ENCODE data around the gene PAQR7. TPM values are rescaled to one million over a fixed set of nuclear protein-coding genes. Genes with fewer than 3 reads are reported as not detected.

PAQR7 gene
- total RNA-seq, 3 donors from 2014 or later (not counting 1 experiment from before 2014, with no cell fraction given), result 2.9 to 3.6 (median 3.0) TPM

GRCh38 chr1:25897754-25898153, 22.2 kb upstream of the PAQR7 start:
- no peaks in the 10 kb centered on the region for H3K36me3 Mint-ChIP-seq
- Histone ChIP-seq H3K27ac (ENCODE audit: low read length) (no peak overlapping the region), H3K4me3 (ENCODE audit: low read length) (no peak overlapping the region), H3K36me3 (ENCODE audit: control insufficient read depth, insufficient read depth, low read length) (peaks cover 4% of the 10 kb centered on the region), H3K4me1 (ENCODE audit: control insufficient read depth, insufficient read depth, low read length) (peaks cover 10% of the 10 kb centered on the region), H3K9me3 (ENCODE audit: control insufficient read depth, insufficient read depth, low read length) (no peaks in the 10 kb centered on the region), H3K27me3 (ENCODE audit: control insufficient read depth, insufficient read depth, low read length) (no peaks in the 10 kb centered on the region)
- 90% methylated on average over 5 of the region's 5 CpGs for WGBS (ENCODE audit: insufficient coverage)
- TF ChIP-seq CTCF (IDR thresholded peaks at IDR 0.05), result no peak
- intact Hi-C loops (cut with micrococcal nuclease), result no loop called here
- no peak overlapping the region for H3K4me3 Mint-ChIP-seq
- no peak overlapping the region for H3K27ac Mint-ChIP-seq
- H3K9me3 Mint-ChIP-seq, result no peaks in the 10 kb centered on the region
- no peak for DNase-seq
- H3K27me3 Mint-ChIP-seq (ENCODE audit: low read depth in 2 of 2), result no peaks in the 10 kb centered on the region
- no peak for ATAC-seq
- peaks cover 8 to 9% of the 10 kb centered on the region in 2 donors for H3K4me1 Mint-ChIP-seq

GRCh38 chr1:25896266-25896665, 20.8 kb upstream of the PAQR7 start:
- H3K9me3 Mint-ChIP-seq, result no peaks in the 10 kb centered on the region
- DNase-seq (no peak), ATAC-seq (no peak)
- peaks cover 10% of the 10 kb centered on the region for H3K4me1 ChIP-seq (ENCODE audit: control insufficient read depth, insufficient read depth, low read length)
- H3K27me3 Mint-ChIP-seq (ENCODE audit: low read depth in 2 of 2), result no peaks in the 10 kb centered on the region
- 100% methylated on average over 1 of the region's 1 CpG for WGBS (ENCODE audit: insufficient coverage)
- no peak overlapping the region for H3K4me3 ChIP-seq (ENCODE audit: low read length)
- H3K36me3 ChIP-seq (ENCODE audit: control insufficient read depth, insufficient read depth, low read length), result peaks cover 4% of the 10 kb centered on the region
- peaks cover 8 to 9% of the 10 kb centered on the region in 2 donors for H3K4me1 Mint-ChIP-seq
- intact Hi-C loops (cut with micrococcal nuclease), result no loop called here
- H3K27ac Mint-ChIP-seq, result no peak overlapping the region
- no peaks in the 10 kb centered on the region for H3K27me3 ChIP-seq (ENCODE audit: control insufficient read depth, insufficient read depth, low read length)
- H3K9me3 ChIP-seq (ENCODE audit: control insufficient read depth, insufficient read depth, low read length), result no peaks in the 10 kb centered on the region
- H3K27ac ChIP-seq (ENCODE audit: low read length), result no peak overlapping the region
- no peaks in the 10 kb centered on the region for H3K36me3 Mint-ChIP-seq
- no peak overlapping the region for H3K4me3 Mint-ChIP-seq
- no peak for TF ChIP-seq CTCF (IDR thresholded peaks at IDR 0.05)

GRCh38 chr1:25895365-25895990, 20.0 kb upstream of the PAQR7 start:
- H3K36me3 Mint-ChIP-seq, result no peaks in the 10 kb centered on the region
- Histone ChIP-seq H3K4me1 (ENCODE audit: control insufficient read depth, insufficient read depth, low read length) (peaks cover 10% of the 10 kb centered on the region), H3K9me3 (ENCODE audit: control insufficient read depth, insufficient read depth, low read length) (no peaks in the 10 kb centered on the region), H3K27ac (ENCODE audit: low read length) (no peak overlapping the region), H3K36me3 (ENCODE audit: control insufficient read depth, insufficient read depth, low read length) (peaks cover 1% of the 10 kb centered on the region), H3K4me3 (ENCODE audit: low read length) (no peak overlapping the region), H3K27me3 (ENCODE audit: control insufficient read depth, insufficient read depth, low read length) (no peaks in the 10 kb centered on the region)
- intact Hi-C loops (cut with micrococcal nuclease), result loop anchor here (1.0 kb wide), 2 partner anchors 10 to 103 kb away; partner anchors contain the start of gene PAFAH2
- no peaks in the 10 kb centered on the region for H3K27me3 Mint-ChIP-seq (ENCODE audit: low read depth in 2 of 2)
- H3K4me3 Mint-ChIP-seq, result no peak overlapping the region
- ATAC-seq (peak; percentile 100), DNase-seq (peak; percentile 88 to 97)
- 32% methylated on average over 11 of the region's 12 CpGs for WGBS (ENCODE audit: insufficient coverage)
- H3K4me1 Mint-ChIP-seq, result peaks cover 8 to 9% of the 10 kb centered on the region in 2 donors
- H3K27ac Mint-ChIP-seq, result peak overlapping the region in 1 of 2 donors; percentile 69
- TF ChIP-seq CTCF (IDR thresholded peaks at IDR 0.05), result peak; percentile 98
- no peaks in the 10 kb centered on the region for H3K9me3 Mint-ChIP-seq

- no peak for TF ChIP-seq CTCF (IDR thresholded peaks at IDR 0.05)
- ATAC-seq (no peak), DNase-seq (no peak)
- H3K4me1 Mint-ChIP-seq, result peaks cover 8 to 9% of the 10 kb centered on the region in 2 donors
- peaks cover 10% of the 10 kb centered on the region for H3K4me1 ChIP-seq (ENCODE audit: control insufficient read depth, insufficient read depth, low read length)
- no peaks in the 10 kb centered on the region for H3K36me3 ChIP-seq (ENCODE audit: control insufficient read depth, insufficient read depth, low read length)
- no peaks in the 10 kb centered on the region for H3K36me3 Mint-ChIP-seq
- no peaks in the 10 kb centered on the region for H3K9me3 ChIP-seq (ENCODE audit: control insufficient read depth, insufficient read depth, low read length)
- H3K4me3 Mint-ChIP-seq, result no peak overlapping the region
- WGBS (ENCODE audit: insufficient coverage), result 95% methylated on average over 3 of the region's 4 CpGs
- no peak overlapping the region for H3K27ac ChIP-seq (ENCODE audit: low read length)
- intact Hi-C loops (cut with micrococcal nuclease), result no loop called here
- no peak overlapping the region for H3K27ac Mint-ChIP-seq
- no peaks in the 10 kb centered on the region for H3K27me3 ChIP-seq (ENCODE audit: control insufficient read depth, insufficient read depth, low read length)
- H3K27me3 Mint-ChIP-seq (ENCODE audit: low read depth in 2 of 2), result no peaks in the 10 kb centered on the region
- H3K9me3 Mint-ChIP-seq, result no peaks in the 10 kb centered on the region
- no peak overlapping the region for H3K4me3 ChIP-seq (ENCODE audit: low read length)
Measured at GRCh38 chr1:25893116-25893515, 17.6 kb upstream of the PAQR7 start.
